Measurements from ENCODE around the gene FBN2.

DNA sequence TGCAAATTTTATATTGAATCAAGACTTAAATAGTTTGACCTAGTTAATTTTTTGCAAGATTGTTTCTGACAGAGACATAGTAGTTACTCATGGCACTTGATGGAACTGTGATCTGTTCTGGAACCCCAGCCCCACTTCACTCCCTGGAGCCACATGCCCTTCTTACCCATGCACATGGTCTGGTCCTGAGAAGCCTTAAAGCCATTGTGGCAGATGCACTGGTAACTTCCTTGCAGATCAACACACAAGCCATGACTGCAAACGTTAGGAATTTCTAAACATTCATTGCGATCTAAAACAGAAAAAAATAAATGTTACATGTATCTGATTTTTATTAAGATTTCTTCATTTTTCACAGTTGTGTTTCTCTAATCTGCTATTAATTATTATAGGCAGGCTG is 233.3 kb downstream of the FBN2 start:
- TF ChIP-seq, protein P1, sequence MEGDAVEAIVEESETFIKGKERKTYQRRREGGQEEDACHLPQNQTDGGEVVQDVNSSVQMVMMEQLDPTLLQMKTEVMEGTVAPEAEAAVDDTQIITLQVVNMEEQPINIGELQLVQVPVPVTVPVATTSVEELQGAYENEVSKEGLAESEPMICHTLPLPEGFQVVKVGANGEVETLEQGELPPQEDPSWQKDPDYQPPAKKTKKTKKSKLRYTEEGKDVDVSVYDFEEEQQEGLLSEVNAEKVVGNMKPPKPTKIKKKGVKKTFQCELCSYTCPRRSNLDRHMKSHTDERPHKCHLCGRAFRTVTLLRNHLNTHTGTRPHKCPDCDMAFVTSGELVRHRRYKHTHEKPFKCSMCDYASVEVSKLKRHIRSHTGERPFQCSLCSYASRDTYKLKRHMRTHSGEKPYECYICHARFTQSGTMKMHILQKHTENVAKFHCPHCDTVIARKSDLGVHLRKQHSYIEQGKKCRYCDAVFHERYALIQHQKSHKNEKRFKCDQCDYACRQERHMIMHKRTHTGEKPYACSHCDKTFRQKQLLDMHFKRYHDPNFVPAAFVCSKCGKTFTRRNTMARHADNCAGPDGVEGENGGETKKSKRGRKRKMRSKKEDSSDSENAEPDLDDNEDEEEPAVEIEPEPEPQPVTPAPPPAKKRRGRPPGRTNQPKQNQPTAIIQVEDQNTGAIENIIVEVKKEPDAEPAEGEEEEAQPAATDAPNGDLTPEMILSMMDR (conservative IDR thresholded peaks at IDR 0.05 in 1 of 2, IDR thresholded peaks at IDR 0.05 in 1 of 2; ENCODE audit: low read depth in 1 of 2, low read length in 2 of 2), result no peak
- no peak for TF ChIP-seq EZH2 (IDR thresholded peaks at IDR 0.05; ENCODE audit: low read length, missing control alignments)

Data from fibroblast of lung (primary cell).